Gastrocnemius medialis (tissue), 4 donors: ENCODE results near the gene KISS1R. TPM values are rescaled to one million over a fixed set of nuclear protein-coding genes. Genes with fewer than 3 reads are reported as not detected.

Source experiments
- ATAC-seq, 2 donors: fragments of 150-250 bp; one replicate each; pipeline ENCODE4 v1.9.1; 2016
- DNase-seq, 2 donors: peaks; one replicate each; pipeline ENCODE4 v3.0.0-alpha.2; 2019
- H3K27ac ChIP-seq, 4 donors: fragments of 200-600 bp; sonication (generic); 1 replicate in 1 of 4; 2 replicates in 3 of 4; pipeline ENCODE4 v1.5.1; 2016 to 2018; ENCODE audit warnings: mild to moderate bottlenecking in 2 of 4, moderate library complexity in 1 of 4
- H3K27me3 ChIP-seq, 3 donors: fragments of 200-600 bp; sonication (generic) in 2 of 3; 1 replicate in 1 of 3; 2 replicates in 2 of 3; pipeline versions ENCODE4 v1.5.1 to v1.6.0; 2016 to 2019; ENCODE audit warnings: mild to moderate bottlenecking in 1 of 3, moderate library complexity in 1 of 3
- H3K36me3 ChIP-seq, 2 donors: fragments of 200-600 bp; sonication (generic) in 1 of 2; one replicate each; pipeline ENCODE4 v1.5.1; 2017 to 2018
- H3K4me1 ChIP-seq, 2 donors: fragments of 200-600 bp; sonication (generic) in 1 of 2; one replicate each; pipeline ENCODE4 v1.5.1; 2016 to 2017; ENCODE audit warnings: mild to moderate bottlenecking in 2 of 2
- H3K4me3 ChIP-seq, 4 donors: fragments of 200-600 bp; sonication (generic) in 3 of 4; 1 replicate in 1 of 4; 2 replicates in 3 of 4; pipeline ENCODE4 v1.5.1; 2016 to 2019; ENCODE audit warnings: mild to moderate bottlenecking in 2 of 4
- H3K9me3 ChIP-seq, 3 donors: fragments of 200-600 bp; sonication (generic) in 2 of 3; 1 replicate in 1 of 3; 2 replicates in 2 of 3; pipeline ENCODE4 v1.5.1; 2016 to 2019
- CTCF ChIP-seq, 5 experiments: fragments of 450-650 bp in 3 of 5; fragments of 200-600 bp in 2 of 5; sonication (generic) in 2 of 5; IDR thresholded peaks in 4 of 5; conservative IDR thresholded peaks in 1 of 5; 1 replicate in 4 of 5; 2 replicates in 1 of 5; pipeline ENCODE4 v1.5.1; 2016 to 2019; ENCODE audit warnings: antibody characterized with exemption in 5 of 5, mild to moderate bottlenecking in 3 of 5, moderate library complexity in 3 of 5
- POLR2A ChIP-seq, 2 donors: fragments of 450-650 bp; IDR thresholded peaks; one replicate each; pipeline ENCODE4 v1.6.1; 2017; ENCODE audit warnings: antibody characterized with exemption in 2 of 2, mild to moderate bottlenecking in 2 of 2, moderate library complexity in 2 of 2
- in situ Hi-C, 4 donors: fragments of 200-750 bp; cut with MboI; loops; one replicate each; pipeline versions ENCODE4 v1.15.0 to v1.8.0; 2017; ENCODE audit warnings: low sequenced_read_pairs in 4 of 4
- intact Hi-C: fragments of 100-400 bp; cut with DNase I; formaldehyde crosslinking; loops from one replicate; pipeline ENCODE4 v1.15.1; 2023; ENCODE audit warnings: low total_unique reads
- total RNA-seq, 4 donors: library from RNA; depleted of rRNA; stranded (reverse); fragments of >200 nt; gene quantifications; one replicate each; pipeline versions ENCODE4 v1.1.0 to v1.2.3, GENCODE V29; 2016

Gene KISS1R
- total RNA-seq, 4 donors from 2014 or later: not detected

- intact Hi-C loops (no loop called here), in situ Hi-C loops (no loop called here)
- Histone ChIP-seq H3K9me3 (no peaks in the 10 kb centered on the region), H3K36me3 (peaks cover 0 to 11% of the 10 kb centered on the region in 2 donors), H3K4me3 (no peak overlapping the region), H3K27ac (no peak overlapping the region), H3K27me3 (no peaks in the 10 kb centered on the region), H3K4me1 (no peaks in the 10 kb centered on the region)
- ATAC-seq: no peak
- DNase-seq: no peak
- TF ChIP-seq CTCF (IDR thresholded peaks at IDR 0.05 in 4 of 5, conservative IDR thresholded peaks at IDR 0.05 in 1 of 5) (no peak), POLR2A (IDR thresholded peaks at IDR 0.05) (no peak)
Observed at GRCh38 chr19:963486-963951, 46.4 kb downstream of the KISS1R start.

GRCh38 chr19:964116-964520, 47.0 kb downstream of the KISS1R start:
- H3K4me1 ChIP-seq: no peaks in the 10 kb centered on the region
- no peak for TF ChIP-seq POLR2A (IDR thresholded peaks at IDR 0.05)
- DNase-seq: no peak
- no peaks in the 10 kb centered on the region for H3K9me3 ChIP-seq
- no peaks in the 10 kb centered on the region for H3K27me3 ChIP-seq
- intact Hi-C loops: no loop called here
- ATAC-seq: no peak
- H3K27ac ChIP-seq: no peak overlapping the region
- no peak overlapping the region for H3K4me3 ChIP-seq
- H3K36me3 ChIP-seq: peaks cover under 1 to 17% of the 10 kb centered on the region in 2 donors
- in situ Hi-C loops: no loop called here

GRCh38 chr19:964761-965694, 47.9 kb downstream of the KISS1R start:
- TF ChIP-seq POLR2A (IDR thresholded peaks at IDR 0.05): no peak
- no peak for TF ChIP-seq CTCF (IDR thresholded peaks at IDR 0.05 in 4 of 5, conservative IDR thresholded peaks at IDR 0.05 in 1 of 5)
- Histone ChIP-seq H3K9me3 (no peaks in the 10 kb centered on the region), H3K4me1 (no peaks in the 10 kb centered on the region), H3K27ac (no peak overlapping the region), H3K27me3 (no peaks in the 10 kb centered on the region), H3K4me3 (no peak overlapping the region), H3K36me3 (peaks cover 2 to 26% of the 10 kb centered on the region in 2 donors)
- no peak for ATAC-seq
- intact Hi-C loops (no loop called here), in situ Hi-C loops (no loop called here)
- no peak for DNase-seq

- Histone ChIP-seq H3K27me3 (peaks cover 0 to 5% (median 0%) of the 10 kb centered on the region in 3 donors), H3K4me1 (no peaks in the 10 kb centered on the region), H3K9me3 (peaks cover 0 to 6% (median 0%) of the 10 kb centered on the region in 3 donors), H3K36me3 (peaks cover 2 to 40% of the 10 kb centered on the region in 2 donors), H3K27ac (no peak overlapping the region), H3K4me3 (no peak overlapping the region)
- intact Hi-C loops (no loop called here), in situ Hi-C loops (no loop called here)
- no peak for ATAC-seq
- TF ChIP-seq CTCF (IDR thresholded peaks at IDR 0.05 in 4 of 5, conservative IDR thresholded peaks at IDR 0.05 in 1 of 5): no peak
- no peak for TF ChIP-seq POLR2A (IDR thresholded peaks at IDR 0.05)
- no peak for DNase-seq
Observed at GRCh38 chr19:966485-967088, 49.5 kb downstream of the KISS1R start.

Other genes with a start within 250 kb of the KISS1R start
- 10 to 100 TPM in 3 of 4 donors, 1 to 10 TPM in 1; 7.5 to 20.1 (median 15.9) TPM for gene FSTL3, start 240.9 kb upstream of the KISS1R start, total RNA-seq
- not detected for gene PRSS57, start 221.9 kb upstream of the KISS1R start, total RNA-seq
- gene PALM, start 208.4 kb upstream of the KISS1R start, total RNA-seq: 10 to 100 TPM in 1 of 4 donors, 1 to 10 TPM in 3; 4.4 to 10.2 (median 7.2) TPM
- gene MISP, start 166.2 kb upstream of the KISS1R start, total RNA-seq: 1 to 10 TPM in 1 of 4 donors, not detected in 3; 1.2 TPM
- 10 to 100 TPM; 29.8 to 51.7 (median 36.7) TPM for gene PTBP1, start 119.9 kb upstream of the KISS1R start, total RNA-seq
- gene PLPPR3, start 95.4 kb upstream of the KISS1R start, total RNA-seq: not detected
- gene AZU1, start 89.5 kb upstream of the KISS1R start, total RNA-seq: not detected
- gene PRTN3, start 76.3 kb upstream of the KISS1R start, total RNA-seq: under 1 TPM in 1 of 4 donors, not detected in 3; 0.51 TPM
- gene ELANE, start 65.0 kb upstream of the KISS1R start, total RNA-seq: under 1 TPM in 2 of 4 donors, not detected in 2; 0.46 to 0.84 TPM
- 100 to 1,000 TPM; 153 to 309 (median 210) TPM for gene CFD, start 57.7 kb upstream of the KISS1R start, total RNA-seq
- 10 to 100 TPM; 22.0 to 67.6 (median 54.6) TPM for gene MED16, start 24.1 kb upstream of the KISS1R start, total RNA-seq
- gene RNU6-9, start 23.8 kb upstream of the KISS1R start, total RNA-seq: not detected
- 10 to 100 TPM; 37.2 to 49.1 (median 44.3) TPM for gene R3HDM4, start 4.1 kb upstream of the KISS1R start, total RNA-seq
- gene ARID3A, start 8.7 kb downstream of the KISS1R start, total RNA-seq: 1 to 10 TPM; 1.8 to 9.9 (median 7.8) TPM
- gene WDR18, start 67.0 kb downstream of the KISS1R start, total RNA-seq: 10 to 100 TPM in 3 of 4 donors, 1 to 10 TPM in 1; 4.4 to 59.0 (median 28.6) TPM
- gene GRIN3B, start 83.1 kb downstream of the KISS1R start, total RNA-seq: not detected
- gene TMEM259, start 103.8 kb downstream of the KISS1R start, total RNA-seq: 100 to 1,000 TPM in 3 of 4 donors, 10 to 100 TPM in 1; 98.5 to 150 (median 124) TPM
- not detected for gene RNU6-2, start 104.2 kb downstream of the KISS1R start, total RNA-seq
- gene CNN2, start 109.3 kb downstream of the KISS1R start, total RNA-seq: 10 to 100 TPM in 1 of 4 donors, 1 to 10 TPM in 3; 2.2 to 10.1 (median 4.1) TPM
- gene ABCA7, start 122.8 kb downstream of the KISS1R start, total RNA-seq: 10 to 100 TPM in 3 of 4 donors, 1 to 10 TPM in 1; 6.0 to 20.0 (median 15.0) TPM
- 1 to 10 TPM in 3 of 4 donors, under 1 TPM in 1; 0.83 to 7.6 (median 3.4) TPM for gene ARHGAP45, start 149.8 kb downstream of the KISS1R start, total RNA-seq
- 100 to 1,000 TPM; 118 to 263 (median 228) TPM for gene POLR2E, start 178.0 kb downstream of the KISS1R start, total RNA-seq
- 100 to 1,000 TPM; 616 to 907 (median 819) TPM for gene GPX4, start 186.7 kb downstream of the KISS1R start, total RNA-seq